Measurements from ENCODE around the gene PRRC2C. TPM values are rescaled to one million over a fixed set of nuclear protein-coding genes. Genes with fewer than 3 reads are reported as not detected.
A peak's percentile ranks its signal among the peaks of the same experiment; 100 is the strongest.
"Not testable (repeated sequence)": the region's sequence is repeated elsewhere in the genome, so short reads cannot be mapped to it uniquely, and the experiment has no call there.

Gene PRRC2C
- total RNA-seq (ENCODE audit: insufficient read depth, low replicate concordance), result 30.8 TPM

- DNase-seq (ENCODE audit: low spot score), result peak; percentile 99
These were observed at the start of gene PRRC2C for GRCh38 chr1:171485375-171486047. PRRC2C (plus strand) TSS chr1:171485530; CDS start chr1:171512089, 26,559 bp downstream.

GRCh38 chr1:171438441-171438840 lies 46.9 kb upstream of the PRRC2C start:
- DNase-seq (ENCODE audit: low spot score), result peak; percentile 79

- DNase-seq (ENCODE audit: low spot score), result not testable (repeated sequence)
These were observed 45.1 kb upstream of the PRRC2C start for GRCh38 chr1:171440201-171440600.

GRCh38 chr1:171441278-171441895 lies 43.9 kb upstream of the PRRC2C start:
- DNase-seq (ENCODE audit: low spot score), result peak; percentile 19

GRCh38 chr1:171446386-171446785 lies 38.9 kb upstream of the PRRC2C start:
- no peak for DNase-seq (ENCODE audit: low spot score)

- DNase-seq (ENCODE audit: low spot score), result no peak
These were observed 29.4 kb upstream of the PRRC2C start for GRCh38 chr1:171455967-171456366.

- peak; percentile 91 for DNase-seq (ENCODE audit: low spot score)
These were observed 27.9 kb upstream of the PRRC2C start for GRCh38 chr1:171457412-171457811.

GRCh38 chr1:171460018-171460620 lies 25.2 kb upstream of the PRRC2C start:
- DNase-seq (ENCODE audit: low spot score), result no peak

- no peak for DNase-seq (ENCODE audit: low spot score)
These were observed 17.7 kb upstream of the PRRC2C start for GRCh38 chr1:171467626-171468025.

- DNase-seq (ENCODE audit: low spot score), result no peak
These were observed 17.1 kb upstream of the PRRC2C start for GRCh38 chr1:171468120-171468750.

GRCh38 chr1:171470726-171471125 lies 14.6 kb upstream of the PRRC2C start:
- no peak for DNase-seq (ENCODE audit: low spot score)

GRCh38 chr1:171472183-171472647 lies 13.1 kb upstream of the PRRC2C start:
- no peak for DNase-seq (ENCODE audit: low spot score)

- DNase-seq (ENCODE audit: low spot score), result no peak
These were observed 8.5 kb upstream of the PRRC2C start for GRCh38 chr1:171476829-171477228.

- DNase-seq (ENCODE audit: low spot score), result no peak
These were observed 7.5 kb upstream of the PRRC2C start for GRCh38 chr1:171477804-171478203.

GRCh38 chr1:171480035-171480434 lies 5.3 kb upstream of the PRRC2C start:
- DNase-seq (ENCODE audit: low spot score), result peak; percentile 55

GRCh38 chr1:171484760-171485374 lies 463 bp upstream of the PRRC2C start:
- no peak for DNase-seq (ENCODE audit: low spot score)

GRCh38 chr1:171486048-171486519 lies 754 bp downstream of the PRRC2C start:
- DNase-seq (ENCODE audit: low spot score), result peak; percentile 79

GRCh38 chr1:171487038-171487437 lies 1.7 kb downstream of the PRRC2C start:
- no peak for DNase-seq (ENCODE audit: low spot score)

GRCh38 chr1:171488190-171488929 lies 3.0 kb downstream of the PRRC2C start:
- DNase-seq (ENCODE audit: low spot score), result no peak

- no peak for DNase-seq (ENCODE audit: low spot score)
These were observed 8.7 kb downstream of the PRRC2C start for GRCh38 chr1:171494076-171494475.

GRCh38 chr1:171495444-171495843 lies 10.1 kb downstream of the PRRC2C start:
- no peak for DNase-seq (ENCODE audit: low spot score)

Data from umbilical cord (tissue), 2 donors.